CD4-positive, CD25-positive, alpha-beta regulatory T cell (primary cell): Measurements from ENCODE around the gene RBM15B. TPM values are rescaled to one million over a fixed set of nuclear protein-coding genes. Genes with fewer than 3 reads are reported as not detected.
A peak's percentile ranks its signal among the peaks of the same experiment; 100 is the strongest.

Source experiments
- ATAC-seq, 2 donors: fragments of 150-1000 bp; cut with Tn5 transposase; one replicate each; pipeline ENCODE4 v1.10.0; 2021; ENCODE audit warnings: low read depth in 2 of 2, moderate number of reproducible peaks in 2 of 2, moderate library complexity in 1 of 2
- DNase-seq, 3 donors: peaks; one replicate each; pipeline versions ENCODE4 v3.0.0 to v3.0.0-alpha.2; 2012 to 2022; ENCODE audit warnings: mixed read lengths in 1 of 3
- H3K27ac ChIP-seq: one replicate; pipeline ENCODE4 v1.7.0; 2013; ENCODE audit warnings: mild to moderate bottlenecking, low read length; ENCODE audit not compliant: insufficient read depth, poor library complexity, severe bottlenecking
- H3K27me3 ChIP-seq: one replicate; pipeline ENCODE4 v1.7.0; 2013; ENCODE audit warnings: low read length; ENCODE audit not compliant: control insufficient read depth, insufficient read depth
- H3K36me3 ChIP-seq: one replicate; pipeline ENCODE4 v1.7.0; 2013; ENCODE audit warnings: mild to moderate bottlenecking, low read length, moderate library complexity; ENCODE audit not compliant: control insufficient read depth, insufficient read depth
- H3K4me1 ChIP-seq: 2 replicates; pipeline ENCODE4 v1.7.0; 2013; ENCODE audit warnings: mild to moderate bottlenecking, low read length; ENCODE audit not compliant: insufficient read depth, control insufficient read depth, poor library complexity, severe bottlenecking
- H3K4me3 ChIP-seq: one replicate; pipeline ENCODE4 v1.7.0; 2013; ENCODE audit warnings: low read depth, mild to moderate bottlenecking, low read length, moderate library complexity
- H3K9me3 ChIP-seq, 2 experiments: 1 replicate in 1 of 2; 2 replicates in 1 of 2; pipeline ENCODE4 v1.7.0; 2013; ENCODE audit warnings: low read length in 2 of 2, mild to moderate bottlenecking in 1 of 2, moderate library complexity in 1 of 2; ENCODE audit not compliant: control insufficient read depth in 2 of 2
- H3K27ac Mint-ChIP-seq, 3 donors: one replicate each; pipeline ENCODE4 v1.8.0; 2020 to 2022; ENCODE audit warnings: mild to moderate bottlenecking in 3 of 3, mixed read lengths in 3 of 3, moderate library complexity in 2 of 3
- H3K27me3 Mint-ChIP-seq: one replicate; pipeline ENCODE4 v1.8.0; 2022; ENCODE audit warnings: mild to moderate bottlenecking, mixed read lengths
- H3K36me3 Mint-ChIP-seq: one replicate; pipeline ENCODE4 v1.8.0; 2020; ENCODE audit warnings: mixed read lengths
- H3K4me1 Mint-ChIP-seq, 4 donors: one replicate each; pipeline ENCODE4 v1.8.0; 2020 to 2022; ENCODE audit warnings: mixed read lengths in 4 of 4, mild to moderate bottlenecking in 1 of 4
- H3K4me3 Mint-ChIP-seq, 4 donors: one replicate each; pipeline ENCODE4 v1.8.0; 2020 to 2022; ENCODE audit warnings: mild to moderate bottlenecking in 4 of 4, mixed read lengths in 4 of 4, moderate library complexity in 3 of 4
- H3K9me3 Mint-ChIP-seq, 7 donors: one replicate each; pipeline ENCODE4 v1.8.0; 2020 to 2022; ENCODE audit warnings: mixed read lengths in 7 of 7, mild to moderate bottlenecking in 3 of 7, moderate library complexity in 2 of 7
- polyA plus RNA-seq, 4 donors: library from polyadenylated mRNA; unstranded; fragments of 300-500 nt; fragmentation: Illumina TruSeq; gene quantifications; one replicate each; pipeline ENCODE4 v1.2.3, GENCODE V29; 2021
- total RNA-seq: library from RNA; stranded (reverse); gene quantifications from one replicate; pipeline ENCODE4 v1.2.3, GENCODE V29; 2022

RBM15B gene
- total and polyA plus RNA-seq, 5 donors from 2014 or later, result 10.1 to 28.4 (median 13.2) TPM

GRCh38 chr3:51403675-51404074, 12.6 kb downstream of the RBM15B start:
- Mint-ChIP-seq H3K9me3 (no peaks in the 10 kb centered on the region), H3K4me1 (peaks cover 10 to 30% (median 18%) of the 10 kb centered on the region in 4 donors), H3K27ac (peak overlapping the region; percentile 76 to 85 (median 83)), H3K4me3 (no peak overlapping the region), H3K27me3 (no peaks in the 10 kb centered on the region), H3K36me3 (peaks cover 33% of the 10 kb centered on the region)
- no peaks in the 10 kb centered on the region for H3K4me1 ChIP-seq
- H3K4me3 ChIP-seq, result no peak overlapping the region
- H3K36me3 ChIP-seq, result peaks cover 70% of the 10 kb centered on the region
- ATAC-seq (no peak), DNase-seq (no peak)
- H3K27ac ChIP-seq, result no peak overlapping the region
- no peaks in the 10 kb centered on the region for H3K9me3 ChIP-seq
- H3K27me3 ChIP-seq, result no peaks in the 10 kb centered on the region

GRCh38 chr3:51408021-51408420, 16.9 kb downstream of the RBM15B start:
- Mint-ChIP-seq H3K4me3 (no peak overlapping the region), H3K9me3 (no peaks in the 10 kb centered on the region)

GRCh38 chr3:51408813-51409212, 17.7 kb downstream of the RBM15B start:
- Histone ChIP-seq H3K4me1 (no peaks in the 10 kb centered on the region), H3K27me3 (no peaks in the 10 kb centered on the region), H3K9me3 (no peaks in the 10 kb centered on the region), H3K36me3 (peaks cover 81% of the 10 kb centered on the region), H3K27ac (no peak overlapping the region), H3K4me3 (no peak overlapping the region)
- ATAC-seq (no peak), DNase-seq (no peak)
- H3K27ac Mint-ChIP-seq, result peak overlapping the region in 1 of 3 donors; percentile 83
- peaks cover 11 to 21% (median 16%) of the 10 kb centered on the region in 4 donors for H3K4me1 Mint-ChIP-seq
- peaks cover 53% of the 10 kb centered on the region for H3K36me3 Mint-ChIP-seq
- H3K27me3 Mint-ChIP-seq, result no peaks in the 10 kb centered on the region
- no peaks in the 10 kb centered on the region for H3K9me3 Mint-ChIP-seq
- H3K4me3 Mint-ChIP-seq, result no peak overlapping the region

More at GRCh38 chr3:51408021-51408420, 16.9 kb downstream of the RBM15B start:
- Histone ChIP-seq H3K27me3 (no peaks in the 10 kb centered on the region), H3K4me1 (no peaks in the 10 kb centered on the region), H3K9me3 (no peaks in the 10 kb centered on the region), H3K27ac (no peak overlapping the region), H3K4me3 (no peak overlapping the region), H3K36me3 (peaks cover 80% of the 10 kb centered on the region)
- peaks cover 14 to 28% (median 22%) of the 10 kb centered on the region in 4 donors for H3K4me1 Mint-ChIP-seq
- ATAC-seq (no peak), DNase-seq (no peak)
- H3K27me3 Mint-ChIP-seq, result no peaks in the 10 kb centered on the region
- H3K27ac Mint-ChIP-seq, result no peak overlapping the region
- H3K36me3 Mint-ChIP-seq, result peaks cover 50% of the 10 kb centered on the region

- Mint-ChIP-seq H3K9me3 (no peaks in the 10 kb centered on the region), H3K4me3 (no peak overlapping the region), H3K27ac (peak overlapping the region in 1 of 3 donors; percentile 29), H3K27me3 (no peaks in the 10 kb centered on the region), H3K36me3 (peaks cover 31% of the 10 kb centered on the region), H3K4me1 (no peaks in the 10 kb centered on the region)
- peaks cover 53% of the 10 kb centered on the region for H3K36me3 ChIP-seq
- no peaks in the 10 kb centered on the region for H3K9me3 ChIP-seq
- H3K4me3 ChIP-seq, result no peak overlapping the region
- DNase-seq, result no peak
- ATAC-seq, result no peak
- H3K27me3 ChIP-seq, result no peaks in the 10 kb centered on the region
- H3K27ac ChIP-seq, result no peak overlapping the region
- no peaks in the 10 kb centered on the region for H3K4me1 ChIP-seq
Observed at GRCh38 chr3:51422211-51422610, 31.1 kb downstream of the RBM15B start.

- no peaks in the 10 kb centered on the region for H3K27me3 Mint-ChIP-seq
- Histone ChIP-seq H3K27me3 (no peaks in the 10 kb centered on the region), H3K4me1 (no peaks in the 10 kb centered on the region), H3K9me3 (no peaks in the 10 kb centered on the region), H3K27ac (no peak overlapping the region), H3K4me3 (no peak overlapping the region), H3K36me3 (peaks cover 67% of the 10 kb centered on the region)
- no peak overlapping the region for H3K4me3 Mint-ChIP-seq
- DNase-seq, result no peak
- no peaks in the 10 kb centered on the region for H3K9me3 Mint-ChIP-seq
- H3K4me1 Mint-ChIP-seq, result no peaks in the 10 kb centered on the region
- no peak overlapping the region for H3K27ac Mint-ChIP-seq
- H3K36me3 Mint-ChIP-seq, result peaks cover 33% of the 10 kb centered on the region
- ATAC-seq, result no peak
Observed at GRCh38 chr3:51426921-51427320, 35.8 kb downstream of the RBM15B start.

- no peaks in the 10 kb centered on the region for H3K27me3 ChIP-seq
- H3K36me3 Mint-ChIP-seq, result peaks cover 38% of the 10 kb centered on the region
- no peak overlapping the region for H3K4me3 Mint-ChIP-seq
- H3K27ac ChIP-seq, result no peak overlapping the region
- no peaks in the 10 kb centered on the region for H3K27me3 Mint-ChIP-seq
- H3K9me3 ChIP-seq, result no peaks in the 10 kb centered on the region
- H3K36me3 ChIP-seq, result peaks cover 80% of the 10 kb centered on the region
- H3K4me1 ChIP-seq, result no peaks in the 10 kb centered on the region
- H3K4me1 Mint-ChIP-seq, result peaks cover 0 to 3% (median 0%) of the 10 kb centered on the region in 4 donors
- H3K4me3 ChIP-seq, result no peak overlapping the region
- DNase-seq (no peak), ATAC-seq (no peak)
- H3K9me3 Mint-ChIP-seq, result no peaks in the 10 kb centered on the region
- H3K27ac Mint-ChIP-seq, result no peak overlapping the region
Observed at GRCh38 chr3:51429138-51429537, 38.1 kb downstream of the RBM15B start.

GRCh38 chr3:51434110-51434509, 43.0 kb downstream of the RBM15B start:
- Mint-ChIP-seq H3K9me3 (no peaks in the 10 kb centered on the region), H3K36me3 (peaks cover 43% of the 10 kb centered on the region), H3K4me3 (no peak overlapping the region), H3K27ac (peak overlapping the region in 1 of 3 donors; percentile 31), H3K4me1 (peaks cover 0 to 12% (median 11%) of the 10 kb centered on the region in 4 donors), H3K27me3 (no peaks in the 10 kb centered on the region)
- Histone ChIP-seq H3K27me3 (no peaks in the 10 kb centered on the region), H3K27ac (no peak overlapping the region), H3K4me3 (no peak overlapping the region), H3K9me3 (no peaks in the 10 kb centered on the region), H3K36me3 (peaks cover 64% of the 10 kb centered on the region), H3K4me1 (no peaks in the 10 kb centered on the region)
- ATAC-seq (no peak), DNase-seq (no peak)

- Mint-ChIP-seq H3K27me3 (no peaks in the 10 kb centered on the region), H3K9me3 (no peaks in the 10 kb centered on the region), H3K4me3 (no peak overlapping the region), H3K4me1 (peaks cover 0 to 12% (median 11%) of the 10 kb centered on the region in 4 donors), H3K27ac (peak overlapping the region in 2 of 3 donors; percentile 6 to 66), H3K36me3 (peaks cover 38% of the 10 kb centered on the region)
- peak; percentile 79 to 89 for ATAC-seq
- peaks cover 64% of the 10 kb centered on the region for H3K36me3 ChIP-seq
- no peak overlapping the region for H3K4me3 ChIP-seq
- no peaks in the 10 kb centered on the region for H3K27me3 ChIP-seq
- H3K27ac ChIP-seq, result no peak overlapping the region
- no peaks in the 10 kb centered on the region for H3K4me1 ChIP-seq
- H3K9me3 ChIP-seq, result no peaks in the 10 kb centered on the region
- DNase-seq, result peak; percentile 16 to 79 (median 58)
Observed at GRCh38 chr3:51434746-51435327, 43.8 kb downstream of the RBM15B start.
